DND-41 (cell line): Measurements from ENCODE around the gene GMNN.
"Not testable (repeated sequence)": the region's sequence is repeated elsewhere in the genome, so short reads cannot be mapped to it uniquely, and the experiment has no call there.

Source experiments
- CTCF ChIP-seq: IDR thresholded peaks from 2 replicates; pipeline ENCODE4 v1.5.1; 2012; ENCODE audit warnings: borderline replicate concordance, low read length, moderate library complexity, mild to moderate bottlenecking; ENCODE audit not compliant: poor library complexity, severe bottlenecking; ENCODE audit errors: extremely low read depth
- EZH2 ChIP-seq: IDR thresholded peaks from 3 replicates; pipeline ENCODE4 v1.6.1; 2012; ENCODE audit warnings: borderline replicate concordance, low read depth, mild to moderate bottlenecking, moderate library complexity, low read length, inconsistent platforms; ENCODE audit not compliant: severe bottlenecking

GRCh38 chr6:24765968-24766367 lies 8.8 kb upstream of the GMNN start:
- not testable (repeated sequence) for TF ChIP-seq CTCF, EZH2
